B cell (primary cell): ENCODE results near the gene CDH2. TPM values are rescaled to one million over a fixed set of nuclear protein-coding genes. Genes with fewer than 3 reads are reported as not detected.

Source experiments
- ATAC-seq: fragments of 200-7000 bp; cut with Tn5 transposase; one replicate; pipeline ENCODE4 v1.10.0; 2021; ENCODE audit warnings: low read depth, mild to moderate bottlenecking, moderate number of reproducible peaks, moderate library complexity
- CTCF ChIA-PET: fragments of 350-600 bp; sonication (Branson Sonifier 250); formaldehyde crosslinking; loops from one replicate; lab custom pipeline; 2021; ENCODE audit warnings: antibody characterized with exemption, inconsistent platforms; lab: Charles Lee
- POLR2A ChIA-PET: fragments of 350-600 bp; sonication (Branson Sonifier 250); formaldehyde crosslinking; loops from one replicate; lab custom pipeline; 2021; ENCODE audit warnings: antibody characterized with exemption; lab: Charles Lee
- DNase-seq: peaks from one replicate; pipeline ENCODE4 v3.0.0; 2013
- H2AFZ ChIP-seq: 2 replicates; pipeline ENCODE4 v1.6.1; 2012; ENCODE audit warnings: mild to moderate bottlenecking, low read depth, low read length; ENCODE audit not compliant: insufficient read depth, poor library complexity, severe bottlenecking
- H3K27ac ChIP-seq, 2 donors: 1 replicate in 1 of 2; 2 replicates in 1 of 2; pipeline ENCODE4 v1.5.1; 2012 to 2013; ENCODE audit warnings: low read length in 2 of 2, mild to moderate bottlenecking in 2 of 2, moderate library complexity in 1 of 2
- H3K27me3 ChIP-seq, 4 experiments: fragments of 200-600 bp in 1 of 4; sonication (generic) in 1 of 4; replicated peaks in 1 of 4; 1 replicate in 2 of 4; 2 replicates in 2 of 4; pipeline versions ENCODE4 v1.6.1 to v1.7.0; 2013 to 2016; ENCODE audit warnings: low read length in 3 of 4, mild to moderate bottlenecking in 2 of 4, mixed read lengths in 1 of 4, moderate library complexity in 1 of 4; ENCODE audit not compliant: insufficient read depth in 4 of 4, control insufficient read depth in 3 of 4; ENCODE audit errors: control extremely low read depth in 1 of 4
- H3K36me3 ChIP-seq, 2 experiments: replicated peaks in 1 of 2; 1 replicate in 1 of 2; 2 replicates in 1 of 2; pipeline versions ENCODE4 v1.6.1 to v1.7.1; 2013; ENCODE audit warnings: low read length in 1 of 2; ENCODE audit not compliant: insufficient read depth in 2 of 2, control insufficient read depth in 1 of 2; ENCODE audit errors: control extremely low read depth in 1 of 2, extremely low read depth in 1 of 2
- H3K4me1 ChIP-seq, 2 donors: fragments of 200-600 bp in 1 of 2; sonication (generic) in 1 of 2; 1 replicate in 1 of 2; 2 replicates in 1 of 2; pipeline versions ENCODE4 v1.5.1 to v1.6.1; 2013 to 2017; ENCODE audit warnings: low read length in 2 of 2; ENCODE audit not compliant: control insufficient read depth in 2 of 2, insufficient read depth in 2 of 2
- H3K4me2 ChIP-seq: replicated peaks from 2 replicates; pipeline ENCODE3; 2012; ENCODE audit warnings: mild to moderate bottlenecking, low read depth, low read length; ENCODE audit not compliant: poor library complexity, severe bottlenecking
- H3K4me3 ChIP-seq, 5 experiments: fragments of 200-600 bp in 1 of 5; sonication (generic) in 1 of 5; 1 replicate in 3 of 5; 2 replicates in 2 of 5; pipeline versions ENCODE4 v1.5.1 to v1.7.0; 2011 to 2016; ENCODE audit warnings: low read length in 4 of 5, mild to moderate bottlenecking in 4 of 5, low read depth in 2 of 5, control low read depth in 1 of 5, moderate library complexity in 1 of 5; ENCODE audit not compliant: insufficient read depth in 1 of 5; ENCODE audit errors: control extremely low read depth in 1 of 5, extremely low read depth in 1 of 5
- H3K79me2 ChIP-seq: fragments of 200-600 bp; sonication (generic); one replicate; pipeline ENCODE4 v1.6.0; 2016; ENCODE audit warnings: low read length; ENCODE audit not compliant: control insufficient read depth, insufficient read depth
- H3K9ac ChIP-seq: fragments of 200-600 bp; sonication (generic); 2 replicates; pipeline ENCODE4 v1.6.1; 2017; ENCODE audit warnings: mild to moderate bottlenecking, low read length, moderate library complexity
- H3K9me3 ChIP-seq, 3 donors: one replicate each; pipeline versions ENCODE4 v1.6.1 to v1.7.1; 2013; ENCODE audit warnings: low read length in 2 of 3; ENCODE audit not compliant: control insufficient read depth in 2 of 3, insufficient read depth in 1 of 3; ENCODE audit errors: control extremely low read depth in 1 of 3
- H4K20me1 ChIP-seq: 2 replicates; pipeline ENCODE4 v1.6.0; 2012; ENCODE audit warnings: mild to moderate bottlenecking, low read length; ENCODE audit not compliant: insufficient read depth, control insufficient read depth, poor library complexity, severe bottlenecking
- H3K27ac Mint-ChIP-seq: one replicate; pipeline ENCODE4 v1.8.0; 2021; ENCODE audit warnings: mixed read lengths
- H3K27me3 Mint-ChIP-seq: one replicate; pipeline ENCODE4 v1.8.0; 2021; ENCODE audit warnings: mixed read lengths
- H3K4me1 Mint-ChIP-seq: one replicate; pipeline ENCODE4 v1.8.0; 2021; ENCODE audit warnings: mixed read lengths
- H3K4me3 Mint-ChIP-seq: one replicate; pipeline ENCODE4 v1.8.0; 2021; ENCODE audit warnings: mixed read lengths
- H3K9me3 Mint-ChIP-seq: one replicate; pipeline ENCODE4 v1.8.0; 2022; ENCODE audit warnings: mixed read lengths; ENCODE audit not compliant: insufficient read depth
- EZH2 ChIP-seq: IDR thresholded peaks from 2 replicates; pipeline ENCODE4 v1.6.1; 2012; ENCODE audit warnings: borderline replicate concordance, low read depth, mild to moderate bottlenecking, moderate library complexity, low read length; ENCODE audit not compliant: insufficient read depth, poor library complexity, severe bottlenecking
- WGBS: methylation state at CpG from one replicate; pipeline ENCODE4 v1.1.5; 2013; ENCODE audit warnings: missing lambda C conversion rate; ENCODE audit not compliant: insufficient coverage; 5-methylcytosine and 5-hydroxymethylcytosine counted together
- intact Hi-C: fragments of 100-400 bp; cut with micrococcal nuclease; formaldehyde crosslinking; loops from one replicate; pipeline ENCODE4 v1.10.0; 2022
- polyA plus RNA-seq: library from polyadenylated mRNA; depleted of rRNA; stranded (reverse); fragments of >200 nt; gene quantifications from 2 replicates; pipeline ENCODE4 v1.2.3, GENCODE V29; 2012
- total RNA-seq, 2 donors: library from RNA; stranded (reverse); fragments of 120-200 nt in 1 of 2; gene quantifications; 1 replicate in 1 of 2; 2 replicates in 1 of 2; pipeline versions ENCODE4 v1.2.3 to v1.2.4, GENCODE V29; 2013 to 2022
- TF ChIP-seq, protein P1 (sequence below): fragments of 200-600 bp; IDR thresholded peaks from one replicate; pipeline ENCODE4 v1.8.0; 2022; ENCODE audit warnings: antibody characterized with exemption, mild to moderate bottlenecking

Gene CDH2
- total and polyA plus RNA-seq, 2 donors (not counting 1 experiment from before 2014, with no cell fraction given) = not detected

DNA sequence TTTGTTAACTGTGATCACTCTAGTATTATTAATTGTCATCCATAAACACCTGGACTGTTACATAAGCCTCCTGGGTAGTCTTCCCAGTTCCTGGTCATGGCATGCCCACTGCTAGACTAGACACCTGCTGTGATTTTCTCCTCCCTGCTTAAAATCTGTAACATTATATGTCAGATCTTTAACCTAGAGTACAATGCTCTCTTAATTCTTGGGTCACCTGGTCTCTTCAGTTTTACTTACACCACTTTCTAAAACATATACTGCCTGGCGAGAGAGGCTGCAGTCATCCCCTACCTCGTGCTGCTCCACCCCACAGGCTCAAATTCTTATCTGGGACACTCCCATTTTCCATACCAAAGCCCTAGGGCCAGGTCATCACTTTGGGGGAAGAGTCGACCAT, 161.3 kb downstream of the CDH2 start:
- 75% methylated on average over 2 of the region's 3 CpGs for WGBS
- no peak for DNase-seq
- Histone ChIP-seq H3K4me3 (no peak overlapping the region), H4K20me1 (no peaks in the 10 kb centered on the region), H3K27me3 (no peaks in the 10 kb centered on the region), H3K27ac (no peak overlapping the region), H3K4me1 (no peaks in the 10 kb centered on the region), H2AFZ (no peak overlapping the region), H3K79me2 (no peaks in the 10 kb centered on the region), H3K36me3 (no peaks in the 10 kb centered on the region), H3K9me3 (no peaks in the 10 kb centered on the region), H3K4me2 (no peak overlapping the region), H3K9ac (no peak overlapping the region)
- ChIA-PET POLR2A (no interaction called here), CTCF (no interaction called here)
- Mint-ChIP-seq H3K4me1 (no peaks in the 10 kb centered on the region), H3K27me3 (no peaks in the 10 kb centered on the region), H3K27ac (no peak overlapping the region), H3K9me3 (peaks cover 1% of the 10 kb centered on the region), H3K4me3 (no peak overlapping the region)
- TF ChIP-seq, protein P1, sequence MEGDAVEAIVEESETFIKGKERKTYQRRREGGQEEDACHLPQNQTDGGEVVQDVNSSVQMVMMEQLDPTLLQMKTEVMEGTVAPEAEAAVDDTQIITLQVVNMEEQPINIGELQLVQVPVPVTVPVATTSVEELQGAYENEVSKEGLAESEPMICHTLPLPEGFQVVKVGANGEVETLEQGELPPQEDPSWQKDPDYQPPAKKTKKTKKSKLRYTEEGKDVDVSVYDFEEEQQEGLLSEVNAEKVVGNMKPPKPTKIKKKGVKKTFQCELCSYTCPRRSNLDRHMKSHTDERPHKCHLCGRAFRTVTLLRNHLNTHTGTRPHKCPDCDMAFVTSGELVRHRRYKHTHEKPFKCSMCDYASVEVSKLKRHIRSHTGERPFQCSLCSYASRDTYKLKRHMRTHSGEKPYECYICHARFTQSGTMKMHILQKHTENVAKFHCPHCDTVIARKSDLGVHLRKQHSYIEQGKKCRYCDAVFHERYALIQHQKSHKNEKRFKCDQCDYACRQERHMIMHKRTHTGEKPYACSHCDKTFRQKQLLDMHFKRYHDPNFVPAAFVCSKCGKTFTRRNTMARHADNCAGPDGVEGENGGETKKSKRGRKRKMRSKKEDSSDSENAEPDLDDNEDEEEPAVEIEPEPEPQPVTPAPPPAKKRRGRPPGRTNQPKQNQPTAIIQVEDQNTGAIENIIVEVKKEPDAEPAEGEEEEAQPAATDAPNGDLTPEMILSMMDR = no peak
- no peak for TF ChIP-seq EZH2
- ATAC-seq = no peak
- intact Hi-C loops = no loop called here

DNA sequence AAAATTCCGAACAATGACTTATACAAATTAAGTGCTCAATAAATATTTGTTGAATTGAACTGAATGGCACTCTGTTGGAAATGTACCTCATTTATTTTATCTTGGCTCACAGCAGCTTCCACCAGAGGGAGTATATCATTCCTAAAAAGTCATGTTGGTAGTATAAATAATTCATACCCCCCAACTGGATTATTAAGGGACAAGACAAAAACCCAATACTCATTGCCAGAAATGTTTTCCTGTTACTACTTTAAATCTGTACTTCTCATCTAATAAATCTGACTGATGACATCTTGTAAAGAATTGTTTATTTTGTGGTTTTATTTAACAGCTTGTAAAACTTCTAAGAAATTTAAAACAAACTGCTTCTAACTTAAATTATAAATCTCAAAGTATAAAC, 163.9 kb downstream of the CDH2 start:
- Histone ChIP-seq H3K27ac (no peak overlapping the region), H3K4me1 (no peaks in the 10 kb centered on the region), H3K9ac (no peak overlapping the region), H2AFZ (no peak overlapping the region), H3K79me2 (no peaks in the 10 kb centered on the region), H3K4me3 (no peak overlapping the region), H4K20me1 (no peaks in the 10 kb centered on the region), H3K9me3 (no peaks in the 10 kb centered on the region), H3K36me3 (no peaks in the 10 kb centered on the region), H3K4me2 (no peak overlapping the region), H3K27me3 (no peaks in the 10 kb centered on the region)
- H3K27ac Mint-ChIP-seq = no peak overlapping the region
- H3K27me3 Mint-ChIP-seq = no peaks in the 10 kb centered on the region
- intact Hi-C loops = no loop called here
- no peak for ATAC-seq
- POLR2A ChIA-PET = no interaction called here
- no peak overlapping the region for H3K4me3 Mint-ChIP-seq
- CTCF ChIA-PET = no interaction called here
- H3K4me1 Mint-ChIP-seq = no peaks in the 10 kb centered on the region
- no CpG with 5 or more reads among the region's 1 CpG for WGBS
- DNase-seq = no peak
- no peak for TF ChIP-seq EZH2
- TF ChIP-seq, protein P1 = no peak
- peaks cover 1% of the 10 kb centered on the region for H3K9me3 Mint-ChIP-seq
